ENCODE results near the gene PRKAG2.

Gene PRKAG2

GRCh38 chr7:151873402-151873965 lies 3.4 kb downstream of the PRKAG2 start:
- H4K20me1 ChIP-seq (ENCODE audit: insufficient read depth, low read length): no peaks in the 10 kb centered on the region
- no peaks in the 10 kb centered on the region for H3K9me3 ChIP-seq (ENCODE audit: low read length)
- H3K9me2 ChIP-seq (ENCODE audit: low read depth, low read length): no peaks in the 10 kb centered on the region
- H3K4me3 ChIP-seq (ENCODE audit: low read depth, low read length, poor library complexity, severe bottlenecking): no peak overlapping the region
- H3K79me2 ChIP-seq (ENCODE audit: insufficient read depth, low read length): no peaks in the 10 kb centered on the region
- no peaks in the 10 kb centered on the region for H3K4me1 ChIP-seq (ENCODE audit: insufficient read depth, low read length, severe bottlenecking)
- no peak overlapping the region for H3K4me2 ChIP-seq (ENCODE audit: low read length)
- no peaks in the 10 kb centered on the region for H3K36me3 ChIP-seq (ENCODE audit: insufficient read depth, low read length)
- H3K9ac ChIP-seq (ENCODE audit: low read length): no peak overlapping the region
- no peak overlapping the region for H3K27ac ChIP-seq (ENCODE audit: low read depth, low read length, poor library complexity, severe bottlenecking)
- H2AFZ ChIP-seq (ENCODE audit: low read length): no peak overlapping the region
- TF ChIP-seq CTCF (IDR thresholded peaks at IDR 0.05; ENCODE audit: low read length): no peak
- TF ChIP-seq EZH2 (IDR thresholded peaks at IDR 0.05; ENCODE audit: borderline replicate concordance, low read length): no peak
- no peaks in the 10 kb centered on the region for H3K27me3 ChIP-seq (ENCODE audit: insufficient read depth, low read length)
- H3F3A ChIP-seq (ENCODE audit: insufficient read depth, low read length): no peaks in the 10 kb centered on the region

- Histone ChIP-seq H3K9me2 (ENCODE audit: low read depth, low read length) (no peaks in the 10 kb centered on the region), H4K20me1 (ENCODE audit: insufficient read depth, low read length) (no peaks in the 10 kb centered on the region), H3K27me3 (ENCODE audit: insufficient read depth, low read length) (no peaks in the 10 kb centered on the region), H3K9ac (ENCODE audit: low read length) (no peak overlapping the region), H3K27ac (ENCODE audit: low read depth, low read length, poor library complexity, severe bottlenecking) (no peak overlapping the region), H3K36me3 (ENCODE audit: insufficient read depth, low read length) (no peaks in the 10 kb centered on the region), H3K79me2 (ENCODE audit: insufficient read depth, low read length) (no peaks in the 10 kb centered on the region), H3K4me1 (ENCODE audit: insufficient read depth, low read length, severe bottlenecking) (no peaks in the 10 kb centered on the region), H3K9me3 (ENCODE audit: low read length) (no peaks in the 10 kb centered on the region), H3K4me2 (ENCODE audit: low read length) (no peak overlapping the region), H2AFZ (ENCODE audit: low read length) (no peak overlapping the region), H3F3A (ENCODE audit: insufficient read depth, low read length) (no peaks in the 10 kb centered on the region), H3K4me3 (ENCODE audit: low read depth, low read length, poor library complexity, severe bottlenecking) (no peak overlapping the region)
- TF ChIP-seq CTCF (IDR thresholded peaks at IDR 0.05; ENCODE audit: low read length) (no peak), EZH2 (IDR thresholded peaks at IDR 0.05; ENCODE audit: borderline replicate concordance, low read length) (no peak)
Observed at GRCh38 chr7:151872531-151873401, 4.1 kb downstream of the PRKAG2 start.

- H3K79me2 ChIP-seq (ENCODE audit: insufficient read depth, low read length): no peaks in the 10 kb centered on the region
- TF ChIP-seq CTCF (IDR thresholded peaks at IDR 0.05; ENCODE audit: low read length) (no peak), EZH2 (IDR thresholded peaks at IDR 0.05; ENCODE audit: borderline replicate concordance, low read length) (no peak)
- no peaks in the 10 kb centered on the region for H3K36me3 ChIP-seq (ENCODE audit: insufficient read depth, low read length)
- no peaks in the 10 kb centered on the region for H3K9me2 ChIP-seq (ENCODE audit: low read depth, low read length)
- H3K4me1 ChIP-seq (ENCODE audit: insufficient read depth, low read length, severe bottlenecking): no peaks in the 10 kb centered on the region
- no peaks in the 10 kb centered on the region for H3K27me3 ChIP-seq (ENCODE audit: insufficient read depth, low read length)
- no peaks in the 10 kb centered on the region for H4K20me1 ChIP-seq (ENCODE audit: insufficient read depth, low read length)
- H3K4me3 ChIP-seq (ENCODE audit: low read depth, low read length, poor library complexity, severe bottlenecking): no peak overlapping the region
- no peak overlapping the region for H3K27ac ChIP-seq (ENCODE audit: low read depth, low read length, poor library complexity, severe bottlenecking)
- H3K9me3 ChIP-seq (ENCODE audit: low read length): no peaks in the 10 kb centered on the region
- H3F3A ChIP-seq (ENCODE audit: insufficient read depth, low read length): no peaks in the 10 kb centered on the region
- H2AFZ ChIP-seq (ENCODE audit: low read length): no peak overlapping the region
- H3K4me2 ChIP-seq (ENCODE audit: low read length): no peak overlapping the region
- no peak overlapping the region for H3K9ac ChIP-seq (ENCODE audit: low read length)
Observed at GRCh38 chr7:151871904-151872303, 5.0 kb downstream of the PRKAG2 start.

Data from OCI-LY1 (cell line).